Heart left ventricle (tissue), 13 donors: Measurements from ENCODE around the gene CNN2.

Experiments used
- CTCF ChIP-seq, 12 donors: fragments of 200-600 bp; sonication (generic) in 4 of 12; IDR thresholded peaks; one replicate each; pipeline versions ENCODE4 v1.5.0 to v1.8.0; 2018 to 2022; ENCODE audit warnings: antibody characterized with exemption in 12 of 12, mild to moderate bottlenecking in 5 of 12
- POLR2A ChIP-seq, 2 donors: fragments of 450-650 bp; IDR thresholded peaks; one replicate each; pipeline ENCODE4 v1.6.1; 2017; ENCODE audit warnings: antibody characterized with exemption in 2 of 2, mild to moderate bottlenecking in 2 of 2, moderate library complexity in 2 of 2
- donor health status: ischemic (EF 13 %, LVEDD 7.1; RV severe dilation, severe dysfunction).
- donor health status: DM: no; HTN: yes; CAD: no.
- donor health status: DM: no; HTN: no; CAD: no.
- donor health status: ischemic (EF 25% LVEDD 6.9; RV normal size, moderate dysfunction).
- donor health status: ischemic (EF 25% LVEDD 5.7; RV mildly dilated, moderate dysfunction).
- donor health status: ischemic (EF 35%, LVEDD 5.7; RV mildly dilated, moderate dysfunction).
- donor health status: nonischemic (EF 11% LVEDD 7.7; RV severe dilation, severe dysfunction).
- donor health status: DM: yes; HTN: yes; CAD: no.
- donor health status: PGD.
- donor health status: ischemic (EF 29% LVEDD 5.4; RV normal size, mild dysfunction).
- donor health status: nonischemic (EF 23%, LVEDD 6.1; RV moderate dilation, normal function).

DNA sequence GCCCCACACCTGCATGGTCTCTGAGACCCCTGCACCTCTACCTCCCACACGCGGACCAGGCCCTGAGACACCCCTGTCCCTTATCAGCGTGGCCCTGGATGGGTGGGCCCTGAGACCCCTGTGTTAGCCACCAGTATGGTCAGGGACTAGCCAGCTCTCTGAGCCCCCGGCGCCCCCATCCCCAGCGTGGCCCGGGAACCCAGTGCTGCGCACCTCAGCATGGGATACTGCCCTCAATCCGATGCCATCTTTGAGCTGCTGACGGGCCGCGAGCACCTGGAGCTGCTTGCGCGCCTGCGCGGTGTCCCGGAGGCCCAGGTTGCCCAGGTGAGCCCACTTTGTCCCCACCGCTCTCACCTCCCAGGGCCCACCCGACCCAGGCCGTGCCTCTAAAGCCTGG lies 35.6 kb downstream of the CNN2 start:
- TF ChIP-seq CTCF (IDR thresholded peaks at IDR 0.05) (no peak), POLR2A (IDR thresholded peaks at IDR 0.05) (no peak)
